Stimulated activated CD4-positive, alpha-beta T cell treated with anti-CD3 and anti-CD28 coated beads, Interleukin-15, amount 100 ng/mL, for 24 hours (primary cell): ENCODE results near the gene MTARC2.

Experiments
- DNase-seq: peaks from one replicate; pipeline ENCODE4 v3.0.0-alpha.2; 2020

MTARC2 gene

GRCh38 chr1:220833436-220833835 lies 85.3 kb downstream of the MTARC2 start:
- DNase-seq, result no peak
